H1 (cell line): Measurements from ENCODE around the gene PYCARD.

ENCODE experiments used
- EP300 ChIP-seq, 2 experiments: IDR thresholded peaks; 1 replicate in 1 of 2; 2 replicates in 1 of 2; pipeline ENCODE4 v1.6.1; 2011 to 2012; ENCODE audit warnings: low read depth in 2 of 2, low read length in 2 of 2, mild to moderate bottlenecking in 2 of 2, borderline replicate concordance in 1 of 2, inconsistent platforms in 1 of 2, moderate library complexity in 1 of 2
- KDM5A ChIP-seq: fragments of 200-600 bp; IDR thresholded peaks from 2 replicates; pipeline ENCODE4 v1.7.1; 2012; ENCODE audit warnings: mild to moderate bottlenecking, low read length, inconsistent platforms, mixed read lengths
- POLR2A ChIP-seq, 2 experiments: IDR thresholded peaks; 1 replicate in 1 of 2; 2 replicates in 1 of 2; pipeline ENCODE4 v1.6.1; 2011; ENCODE audit warnings: low read depth in 2 of 2, low read length in 2 of 2, mild to moderate bottlenecking in 2 of 2; ENCODE audit errors: control extremely low read depth in 1 of 2
- POLR2AphosphoS5 ChIP-seq: IDR thresholded peaks from 2 replicates; pipeline ENCODE4 v1.6.1; 2011; ENCODE audit warnings: low read depth, low read length
- POU5F1 ChIP-seq: IDR thresholded peaks from 2 replicates; pipeline ENCODE4 v1.6.1; 2011; ENCODE audit warnings: low read depth, mild to moderate bottlenecking, low read length, moderate library complexity
- YY1 ChIP-seq: IDR thresholded peaks from 2 replicates; pipeline ENCODE4 v1.6.1; 2011; ENCODE audit warnings: low read depth, mild to moderate bottlenecking, low read length
- TF ChIP-seq, protein P1 (sequence below), 3 experiments: IDR thresholded peaks; 1 replicate in 2 of 3; 2 replicates in 1 of 3; pipeline versions ENCODE4 v1.5.1 to v1.6.1; 2011; ENCODE audit warnings: low read length in 3 of 3, mild to moderate bottlenecking in 3 of 3, inconsistent platforms in 2 of 3, low read depth in 1 of 3, moderate library complexity in 1 of 3; ENCODE audit not compliant: insufficient read depth in 1 of 3; ENCODE audit errors: control extremely low read depth in 1 of 3
- TF ChIP-seq, protein P2 (sequence below): IDR thresholded peaks from 2 replicates; pipeline ENCODE4 v1.6.1; 2012; ENCODE audit warnings: inconsistent platforms

DNA sequence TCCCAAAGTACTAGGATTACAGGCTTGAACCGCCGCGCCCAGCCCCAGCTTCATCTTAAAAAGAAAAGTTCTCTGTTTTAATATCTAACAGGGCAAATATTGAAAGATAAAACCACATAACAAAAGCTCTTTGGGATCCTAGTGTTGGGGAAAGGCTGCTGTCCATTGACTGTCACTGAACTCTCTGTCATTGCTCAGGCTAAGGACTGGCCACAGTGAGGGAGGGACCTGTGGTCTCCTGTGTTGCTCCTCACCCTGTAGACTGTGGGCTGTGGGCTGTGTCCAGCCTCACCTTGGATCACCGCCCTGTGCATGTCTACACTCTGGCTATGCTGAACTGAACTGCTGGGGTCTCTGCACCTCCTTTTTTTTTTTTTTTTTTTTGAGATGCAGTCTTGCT is 25.6 kb upstream of the PYCARD start:
- TF ChIP-seq, protein P1, sequence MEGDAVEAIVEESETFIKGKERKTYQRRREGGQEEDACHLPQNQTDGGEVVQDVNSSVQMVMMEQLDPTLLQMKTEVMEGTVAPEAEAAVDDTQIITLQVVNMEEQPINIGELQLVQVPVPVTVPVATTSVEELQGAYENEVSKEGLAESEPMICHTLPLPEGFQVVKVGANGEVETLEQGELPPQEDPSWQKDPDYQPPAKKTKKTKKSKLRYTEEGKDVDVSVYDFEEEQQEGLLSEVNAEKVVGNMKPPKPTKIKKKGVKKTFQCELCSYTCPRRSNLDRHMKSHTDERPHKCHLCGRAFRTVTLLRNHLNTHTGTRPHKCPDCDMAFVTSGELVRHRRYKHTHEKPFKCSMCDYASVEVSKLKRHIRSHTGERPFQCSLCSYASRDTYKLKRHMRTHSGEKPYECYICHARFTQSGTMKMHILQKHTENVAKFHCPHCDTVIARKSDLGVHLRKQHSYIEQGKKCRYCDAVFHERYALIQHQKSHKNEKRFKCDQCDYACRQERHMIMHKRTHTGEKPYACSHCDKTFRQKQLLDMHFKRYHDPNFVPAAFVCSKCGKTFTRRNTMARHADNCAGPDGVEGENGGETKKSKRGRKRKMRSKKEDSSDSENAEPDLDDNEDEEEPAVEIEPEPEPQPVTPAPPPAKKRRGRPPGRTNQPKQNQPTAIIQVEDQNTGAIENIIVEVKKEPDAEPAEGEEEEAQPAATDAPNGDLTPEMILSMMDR (IDR thresholded peaks at IDR 0.05; ENCODE audit: control extremely low read depth in 1 of 3, insufficient read depth in 1 of 3, low read depth in 1 of 3, low read length in 3 of 3), result no peak
- TF ChIP-seq YY1, result no peak
- no peak for TF ChIP-seq EP300 (IDR thresholded peaks at IDR 0.05; ENCODE audit: borderline replicate concordance in 1 of 2, low read depth in 2 of 2, low read length in 2 of 2)
- TF ChIP-seq, protein P2, sequence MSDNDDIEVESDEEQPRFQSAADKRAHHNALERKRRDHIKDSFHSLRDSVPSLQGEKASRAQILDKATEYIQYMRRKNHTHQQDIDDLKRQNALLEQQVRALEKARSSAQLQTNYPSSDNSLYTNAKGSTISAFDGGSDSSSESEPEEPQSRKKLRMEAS, result no peak
- TF ChIP-seq POLR2A (IDR thresholded peaks at IDR 0.05; ENCODE audit: control extremely low read depth in 1 of 2, low read depth in 2 of 2, low read length in 2 of 2), result no peak
- TF ChIP-seq KDM5A, result no peak
- no peak for TF ChIP-seq POLR2AphosphoS5
- no peak for TF ChIP-seq POU5F1
